CD14-positive monocyte (primary cell): ENCODE data around the gene ZYX. TPM values are rescaled to one million over a fixed set of nuclear protein-coding genes. Genes with fewer than 3 reads are reported as not detected.

ENCODE experiments used
- DNase-seq, 3 donors: peaks; one replicate each; pipeline ENCODE4 v3.0.0-alpha.2; 2011 to 2022
- H2AFZ ChIP-seq: 2 replicates; pipeline ENCODE4 v1.6.0; 2012; ENCODE audit warnings: mild to moderate bottlenecking, low read depth, low read length, inconsistent platforms; ENCODE audit not compliant: insufficient read depth, poor library complexity, severe bottlenecking
- H3K27ac ChIP-seq, 2 donors: 1 replicate in 1 of 2; 2 replicates in 1 of 2; pipeline ENCODE4 v1.5.1; 2012 to 2013; ENCODE audit warnings: low read length in 2 of 2, control low read depth in 1 of 2, inconsistent platforms in 1 of 2, low read depth in 1 of 2, mild to moderate bottlenecking in 1 of 2
- H3K27me3 ChIP-seq, 2 donors: one replicate each; pipeline versions ENCODE4 v1.6.0 to v1.6.1; 2011 to 2013; ENCODE audit warnings: low read length in 2 of 2; ENCODE audit not compliant: control insufficient read depth in 2 of 2, insufficient read depth in 2 of 2
- H3K36me3 ChIP-seq, 2 donors: replicated peaks in 1 of 2; 1 replicate in 1 of 2; 2 replicates in 1 of 2; pipeline versions ENCODE4 v1.5.1 to v1.6.1; 2012 to 2013; ENCODE audit warnings: low read length in 2 of 2, control low read depth in 1 of 2, inconsistent platforms in 1 of 2, mild to moderate bottlenecking in 1 of 2; ENCODE audit not compliant: insufficient read depth in 2 of 2, control insufficient read depth in 1 of 2
- H3K4me1 ChIP-seq, 2 donors: 1 replicate in 1 of 2; 2 replicates in 1 of 2; pipeline versions ENCODE4 v1.5.1 to v1.6.1; 2012 to 2013; ENCODE audit warnings: low read length in 2 of 2, control low read depth in 1 of 2, inconsistent platforms in 1 of 2, mild to moderate bottlenecking in 1 of 2, moderate library complexity in 1 of 2; ENCODE audit not compliant: insufficient read depth in 2 of 2, control insufficient read depth in 1 of 2
- H3K4me2 ChIP-seq: replicated peaks from 2 replicates; pipeline ENCODE3; 2012; ENCODE audit warnings: low read length, moderate library complexity, mild to moderate bottlenecking; ENCODE audit not compliant: poor library complexity, severe bottlenecking; ENCODE audit errors: extremely low read depth
- H3K4me3 ChIP-seq, 3 experiments: fragments of 200-600 bp in 1 of 3; sonication (generic) in 1 of 3; replicated peaks in 1 of 3; 1 replicate in 2 of 3; 2 replicates in 1 of 3; pipeline ENCODE4 v1.5.1; 2011 to 2013; ENCODE audit warnings: low read length in 3 of 3, mild to moderate bottlenecking in 3 of 3, control low read depth in 2 of 3, low read depth in 2 of 3, inconsistent platforms in 1 of 3, moderate library complexity in 1 of 3
- H3K79me2 ChIP-seq: 2 replicates; pipeline ENCODE4 v1.6.0; 2012; ENCODE audit warnings: mild to moderate bottlenecking, control low read depth, inconsistent platforms, low read length, moderate library complexity; ENCODE audit not compliant: insufficient read depth
- H3K9ac ChIP-seq: 2 replicates; pipeline ENCODE4 v1.6.0; 2017; ENCODE audit warnings: low read length, mild to moderate bottlenecking; ENCODE audit not compliant: insufficient read depth, poor library complexity, severe bottlenecking
- H3K9me3 ChIP-seq, 2 donors: replicated peaks in 1 of 2; 1 replicate in 1 of 2; 2 replicates in 1 of 2; pipeline versions ENCODE4 v1.5.1 to v1.6.1; 2012 to 2013; ENCODE audit warnings: low read length in 2 of 2, control low read depth in 1 of 2; ENCODE audit not compliant: control insufficient read depth in 1 of 2, insufficient read depth in 1 of 2
- H4K20me1 ChIP-seq: 2 replicates; pipeline ENCODE4 v1.6.0; 2012; ENCODE audit warnings: mild to moderate bottlenecking, low read length, control low read depth, moderate library complexity; ENCODE audit not compliant: insufficient read depth
- H3K27ac Mint-ChIP-seq, 7 donors: one replicate each; pipeline ENCODE4 v1.8.0; 2020; ENCODE audit warnings: mild to moderate bottlenecking in 7 of 7, mixed read lengths in 7 of 7, moderate library complexity in 6 of 7, inconsistent platforms in 2 of 7
- H3K27me3 Mint-ChIP-seq, 3 donors: one replicate each; pipeline ENCODE4 v1.8.0; 2021 to 2022; ENCODE audit warnings: low read depth in 3 of 3, mild to moderate bottlenecking in 3 of 3, mixed read lengths in 3 of 3, moderate library complexity in 3 of 3, inconsistent platforms in 1 of 3
- H3K36me3 Mint-ChIP-seq, 2 donors: one replicate each; pipeline ENCODE4 v1.8.0; 2020; ENCODE audit warnings: mixed read lengths in 2 of 2, inconsistent platforms in 1 of 2, mild to moderate bottlenecking in 1 of 2
- H3K4me1 Mint-ChIP-seq: one replicate; pipeline ENCODE4 v1.8.0; 2020; ENCODE audit warnings: mild to moderate bottlenecking, mixed read lengths
- H3K4me3 Mint-ChIP-seq, 2 donors: one replicate each; pipeline ENCODE4 v1.8.0; 2020; ENCODE audit warnings: mild to moderate bottlenecking in 2 of 2, mixed read lengths in 2 of 2, moderate library complexity in 1 of 2
- H3K9me3 Mint-ChIP-seq, 7 donors: one replicate each; pipeline ENCODE4 v1.8.0; 2020 to 2022; ENCODE audit warnings: mixed read lengths in 7 of 7, mild to moderate bottlenecking in 6 of 7, moderate library complexity in 6 of 7, inconsistent platforms in 2 of 7
- CTCF ChIP-seq: fragments of 200-600 bp; IDR thresholded peaks from one replicate; pipeline ENCODE4 v1.8.0; 2022; ENCODE audit warnings: antibody characterized with exemption, mild to moderate bottlenecking
- WGBS: methylation state at CpG from one replicate; pipeline ENCODE4 v1.1.5; 2013; ENCODE audit warnings: missing lambda C conversion rate; ENCODE audit not compliant: insufficient coverage; 5-methylcytosine and 5-hydroxymethylcytosine counted together
- intact Hi-C, 2 donors: fragments of 100-400 bp; cut with micrococcal nuclease; formaldehyde crosslinking; loops; one replicate each; pipeline versions ENCODE4 v1.15.0 to v1.15.1; 2023
- polyA plus RNA-seq, 3 donors: library from polyadenylated mRNA; depleted of rRNA in 1 of 3; unstranded in 2 of 3; stranded (reverse) in 1 of 3; fragments of 300-500 nt in 2 of 3; fragments of >200 nt in 1 of 3; fragmentation: Illumina TruSeq in 2 of 3; gene quantifications; 1 replicate in 2 of 3; 2 replicates in 1 of 3; pipeline ENCODE4 v1.2.3, GENCODE V29; 2012 to 2021

Gene ZYX
- polyA plus RNA-seq, 3 donors = 198 to 417 (median 331) TPM

DNA sequence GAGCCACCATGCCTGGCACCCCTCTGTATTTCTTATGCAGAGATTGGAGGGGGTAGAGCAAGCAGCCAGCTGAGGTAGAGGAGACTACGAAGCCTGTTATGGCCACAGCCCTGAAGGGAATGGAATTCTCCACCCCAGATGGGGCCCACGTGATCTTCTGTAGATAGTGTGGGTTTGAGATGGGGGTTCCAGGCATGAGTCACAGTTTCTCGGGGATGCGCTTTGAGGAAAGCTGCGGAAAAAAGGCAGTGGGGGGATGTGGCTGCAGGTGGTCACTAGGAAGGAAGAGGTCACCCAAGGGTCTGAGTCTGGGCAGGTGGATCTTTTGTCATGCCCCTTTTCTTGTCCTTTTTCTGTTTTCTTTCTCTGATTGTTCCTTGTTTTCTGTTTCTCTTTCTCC is 30.1 kb upstream of the ZYX start:
- Histone ChIP-seq H2AFZ (no peak overlapping the region), H3K9me3 (no peaks in the 10 kb centered on the region), H3K4me3 (no peak overlapping the region), H3K79me2 (no peaks in the 10 kb centered on the region), H3K4me1 (peaks cover 0 to 1% of the 10 kb centered on the region in 2 donors), H4K20me1 (no peaks in the 10 kb centered on the region), H3K27me3 (no peaks in the 10 kb centered on the region), H3K27ac (no peak overlapping the region), H3K4me2 (no peak overlapping the region), H3K36me3 (no peaks in the 10 kb centered on the region), H3K9ac (no peak overlapping the region)
- intact Hi-C loops = no loop called here
- Mint-ChIP-seq H3K4me3 (no peak overlapping the region), H3K27ac (peak overlapping the region in 1 of 7 donors; percentile 37), H3K9me3 (peaks cover 0 to 6% (median 0%) of the 10 kb centered on the region in 7 donors), H3K36me3 (peaks cover 3 to 8% of the 10 kb centered on the region in 2 donors), H3K4me1 (peaks cover 4% of the 10 kb centered on the region), H3K27me3 (peaks cover 1 to 5% (median 4%) of the 10 kb centered on the region in 3 donors)
- no peak for TF ChIP-seq CTCF
- DNase-seq = no peak
- 93% methylated on average over 4 of the region's 5 CpGs for WGBS

GRCh38 chr7:143351574-143351973 is 29.6 kb upstream of the ZYX start:
- no peaks in the 10 kb centered on the region for H3K4me1 ChIP-seq
- Mint-ChIP-seq H3K4me1 (peaks cover 4% of the 10 kb centered on the region), H3K27me3 (peaks cover 1 to 4% (median 4%) of the 10 kb centered on the region in 3 donors), H3K36me3 (peaks cover 3 to 8% of the 10 kb centered on the region in 2 donors), H3K4me3 (no peak overlapping the region), H3K9me3 (peaks cover 0 to 3% (median 0%) of the 10 kb centered on the region in 7 donors), H3K27ac (no peak overlapping the region)
- no peaks in the 10 kb centered on the region for H4K20me1 ChIP-seq
- H3K9ac ChIP-seq = no peak overlapping the region
- no peak overlapping the region for H3K27ac ChIP-seq
- no peaks in the 10 kb centered on the region for H3K79me2 ChIP-seq
- no peaks in the 10 kb centered on the region for H3K27me3 ChIP-seq
- H3K4me2 ChIP-seq = no peak overlapping the region
- no peak overlapping the region for H3K4me3 ChIP-seq
- WGBS = 91% methylated on average over 5 of the region's 9 CpGs
- no peak for TF ChIP-seq CTCF
- intact Hi-C loops = no loop called here
- no peak for DNase-seq
- no peaks in the 10 kb centered on the region for H3K36me3 ChIP-seq
- H3K9me3 ChIP-seq = no peaks in the 10 kb centered on the region
- H2AFZ ChIP-seq = no peak overlapping the region
